NOMO-1 treated with dmso at 0.1 percent for 144 hours (cell line): ENCODE data around the gene NOP9.
"Not testable (repeated sequence)": the region's sequence is repeated elsewhere in the genome, so short reads cannot be mapped to it uniquely, and the experiment has no call there.

Source experiments
- DNase-seq: peaks from one replicate; lab custom pipeline; 2025; ENCODE audit not compliant: unreplicated experiment; lab: John Stamatoyannopoulos, UW

Gene NOP9

DNA sequence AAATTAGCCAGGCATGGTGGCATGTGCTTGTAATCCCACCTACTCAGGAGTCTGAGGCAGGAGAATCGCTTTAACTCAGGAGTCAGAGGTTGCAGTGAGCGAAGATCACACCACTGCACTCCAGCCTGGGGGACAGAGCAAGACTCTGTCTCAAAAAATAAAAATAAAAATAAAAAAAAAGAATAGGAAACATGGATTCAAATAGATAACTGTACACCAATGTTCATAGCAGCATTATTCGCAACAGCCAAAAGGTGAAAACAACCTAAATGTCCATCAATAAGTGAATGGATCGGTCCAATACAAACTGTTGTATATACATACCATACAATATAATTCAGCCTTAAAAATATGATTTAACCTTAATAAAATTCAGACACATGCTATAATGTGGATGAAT lies 43.2 kb downstream of the NOP9 start:
- no peak for DNase-seq

DNA sequence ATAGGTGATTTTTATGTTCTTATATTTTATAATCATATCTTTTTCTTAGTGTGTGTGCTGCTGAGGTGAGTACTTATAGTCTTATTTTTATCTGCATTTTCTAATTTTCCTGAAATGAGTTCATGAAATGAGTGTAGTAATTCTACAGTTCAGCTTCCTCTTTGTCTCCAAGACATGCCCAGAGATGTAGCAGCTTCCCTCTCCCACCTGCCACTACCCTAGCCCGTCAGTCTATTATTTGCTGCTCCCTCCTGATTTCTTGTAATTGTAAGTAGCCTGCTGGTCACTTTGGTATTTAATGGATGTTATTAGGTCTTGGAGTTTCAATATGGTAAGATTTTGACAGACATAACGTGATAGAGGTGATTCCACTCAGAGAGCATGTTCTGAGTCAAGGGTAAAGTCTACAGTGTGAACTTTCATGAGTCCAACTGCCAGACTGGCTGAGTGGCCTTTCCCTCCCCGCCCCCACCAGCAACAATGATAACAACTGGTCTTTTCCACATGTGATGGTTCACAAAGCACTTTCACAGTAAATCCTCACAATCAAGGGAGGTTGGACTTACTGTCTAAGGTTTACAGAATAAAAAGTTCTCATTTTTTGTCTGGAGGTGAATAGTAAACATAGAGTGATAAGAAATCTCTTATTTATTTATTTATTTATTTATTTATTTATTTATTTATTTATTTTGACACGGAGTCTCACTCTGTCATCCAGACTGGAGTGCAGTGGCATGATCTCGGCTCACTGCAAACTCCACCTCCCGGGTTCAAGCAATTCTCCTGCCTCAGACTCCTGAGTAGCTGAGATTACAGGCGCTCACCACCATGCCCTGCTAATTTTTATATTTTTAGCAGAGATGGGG lies 44.4 kb downstream of the NOP9 start:
- DNase-seq = no peak

DNA sequence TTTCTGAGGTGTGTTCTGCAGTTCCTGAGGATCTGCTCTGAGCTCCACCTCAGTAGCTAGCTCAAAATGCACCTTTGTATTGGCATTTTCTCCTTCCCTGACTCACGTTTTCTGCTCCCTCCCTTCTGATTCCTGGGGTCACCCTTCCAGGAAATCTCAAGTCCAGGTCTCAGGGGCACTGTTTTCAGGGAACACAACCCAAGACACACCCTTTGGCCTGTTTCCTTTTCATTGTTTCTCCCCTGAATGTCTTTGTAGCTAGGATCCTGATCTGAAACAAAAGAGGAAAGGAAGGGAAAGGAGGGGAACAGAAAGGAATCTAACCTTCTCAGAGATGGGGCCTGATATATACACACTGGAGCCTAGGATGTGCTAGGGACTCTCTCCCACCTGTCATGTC lies 47.5 kb downstream of the NOP9 start:
- no peak for DNase-seq

DNA sequence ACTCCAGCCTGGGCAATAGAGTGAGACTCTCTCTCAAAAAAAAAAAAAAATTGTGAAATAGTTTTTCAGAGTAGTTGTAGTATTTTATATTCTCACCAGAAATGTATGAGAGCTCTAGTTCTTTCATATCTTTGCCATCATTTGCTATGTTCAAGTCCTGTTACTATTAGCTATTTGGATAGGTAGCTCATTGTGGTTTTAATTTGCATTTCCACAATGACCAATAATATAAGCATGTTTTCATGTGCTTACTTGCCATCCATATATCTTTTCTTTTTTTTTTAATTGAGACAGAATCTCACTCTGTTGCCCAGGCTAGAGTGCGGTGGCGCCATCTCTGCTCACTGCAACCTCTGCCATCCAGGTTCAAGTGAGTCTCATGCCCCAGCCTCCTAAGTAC lies 48.5 kb downstream of the NOP9 start:
- DNase-seq = no peak

DNA sequence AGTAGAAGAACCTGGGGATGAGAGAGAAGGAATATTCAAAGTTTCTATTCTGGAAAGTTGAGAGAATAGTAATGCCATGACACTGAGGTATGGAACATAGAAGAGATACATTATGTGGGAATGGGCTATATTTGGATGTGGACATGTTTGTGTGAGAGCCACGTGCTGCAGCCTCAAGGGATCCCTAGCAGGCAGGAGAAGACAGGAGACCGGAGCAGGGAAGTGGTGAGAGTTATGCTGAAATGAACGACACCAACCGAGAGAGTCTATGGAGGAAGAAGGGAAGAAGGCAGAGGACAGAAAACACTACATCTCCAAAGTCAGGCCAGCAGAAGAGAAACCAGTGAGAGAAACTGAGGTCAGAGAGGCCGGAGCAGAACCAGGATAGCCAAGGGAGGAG lies 50.1 kb downstream of the NOP9 start:
- DNase-seq = no peak

DNA sequence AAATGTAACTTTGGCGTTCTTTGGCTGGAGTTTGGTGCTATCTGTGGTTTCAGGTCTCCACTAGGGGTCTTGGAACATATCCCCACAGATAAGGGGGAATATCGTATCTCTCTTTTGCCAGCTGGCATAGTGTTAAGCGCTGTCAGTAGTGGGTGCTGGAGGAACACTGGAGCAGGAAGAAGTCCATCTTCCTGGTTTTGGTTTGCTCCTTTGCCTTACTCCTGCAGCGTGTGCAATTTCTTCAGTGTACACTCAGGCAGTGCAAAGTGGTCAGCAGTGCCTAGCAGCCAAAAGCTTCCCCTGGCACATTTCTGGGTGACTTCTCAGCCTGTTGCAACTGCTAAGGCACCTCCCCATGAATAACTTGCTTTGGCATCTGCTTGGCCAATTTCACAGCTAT lies 51.9 kb downstream of the NOP9 start:
- no peak for DNase-seq

DNA sequence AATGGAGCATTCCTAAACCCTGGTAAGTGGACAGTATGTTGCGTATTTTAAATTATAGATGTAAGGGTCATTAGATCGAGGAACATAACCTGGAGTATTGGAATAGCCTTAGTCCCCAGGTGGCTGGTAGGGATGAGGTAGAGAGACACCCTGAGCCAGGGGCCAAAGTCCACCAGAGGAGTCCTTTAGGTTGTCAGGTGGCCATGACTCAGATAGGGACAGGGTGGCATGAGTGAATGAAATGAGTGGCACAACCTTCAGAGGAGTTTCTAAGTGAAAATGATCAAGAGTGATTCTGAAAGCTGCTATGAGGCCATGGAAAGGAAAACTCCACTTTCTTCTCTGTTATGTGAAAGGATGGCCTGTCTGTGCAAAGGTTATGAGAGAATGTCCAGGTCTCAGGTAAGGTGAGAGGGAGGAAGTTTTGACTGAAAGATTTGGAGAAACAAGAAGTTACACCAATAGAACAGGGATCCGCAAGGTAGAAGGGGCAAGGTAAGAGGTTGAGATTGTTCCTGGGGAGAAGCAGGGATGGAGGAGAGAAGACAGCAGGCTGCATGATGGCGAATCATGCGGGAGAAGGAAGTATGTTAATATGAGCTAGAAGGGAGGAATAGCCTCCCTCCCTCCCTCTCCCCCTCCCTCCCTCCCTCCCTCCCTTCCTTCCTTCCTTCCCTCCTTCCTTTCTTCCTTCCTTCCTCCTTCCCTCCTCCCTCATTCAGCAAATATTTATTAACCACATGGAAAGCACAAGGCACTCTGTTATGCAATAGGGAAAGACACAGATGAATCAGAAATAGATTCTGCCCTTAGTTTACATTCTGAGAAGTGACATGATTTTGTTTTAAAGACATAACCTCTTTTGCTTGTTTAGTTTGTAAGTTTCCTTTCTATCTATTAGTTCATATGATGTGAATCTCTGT lies 54.2 kb downstream of the NOP9 start:
- no peak for DNase-seq

DNA sequence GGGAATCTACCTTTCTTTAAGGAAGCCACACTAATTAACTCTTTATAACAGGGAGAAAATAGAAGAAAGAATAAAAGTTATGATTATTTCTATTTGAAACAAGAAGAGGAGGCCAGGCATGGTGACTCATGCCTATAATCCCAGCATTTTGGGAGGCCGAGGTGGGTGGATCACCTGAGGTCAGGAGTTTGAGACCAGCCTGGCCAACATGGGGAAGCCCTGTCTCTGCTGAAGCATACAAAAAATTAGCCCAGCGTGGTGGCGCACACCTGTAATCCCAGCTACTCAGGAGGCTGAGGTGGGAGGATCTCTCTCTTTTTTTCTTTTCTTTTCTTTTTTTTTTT lies 54.8 kb downstream of the NOP9 start:
- not testable (repeated sequence) for DNase-seq

DNA sequence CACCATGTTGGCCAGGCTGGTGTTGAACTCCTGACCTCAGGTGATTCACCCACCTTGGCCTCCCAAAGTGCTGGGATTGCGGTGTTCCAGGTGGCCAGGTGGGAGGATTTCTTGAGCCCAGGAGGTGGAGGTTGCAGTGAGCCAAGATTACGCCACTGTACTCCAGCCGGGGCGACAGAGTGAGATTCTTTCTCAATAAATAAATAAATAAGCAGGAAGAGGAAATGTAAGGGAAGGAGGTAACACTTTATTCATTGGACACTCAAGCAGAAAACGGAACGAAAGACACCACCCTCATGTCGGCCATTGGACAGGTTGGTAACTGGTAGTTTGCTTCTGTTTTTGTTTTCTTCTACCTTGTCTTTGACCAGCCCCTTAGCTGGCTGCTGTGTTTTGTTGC lies 55.4 kb downstream of the NOP9 start:
- DNase-seq = no peak

DNA sequence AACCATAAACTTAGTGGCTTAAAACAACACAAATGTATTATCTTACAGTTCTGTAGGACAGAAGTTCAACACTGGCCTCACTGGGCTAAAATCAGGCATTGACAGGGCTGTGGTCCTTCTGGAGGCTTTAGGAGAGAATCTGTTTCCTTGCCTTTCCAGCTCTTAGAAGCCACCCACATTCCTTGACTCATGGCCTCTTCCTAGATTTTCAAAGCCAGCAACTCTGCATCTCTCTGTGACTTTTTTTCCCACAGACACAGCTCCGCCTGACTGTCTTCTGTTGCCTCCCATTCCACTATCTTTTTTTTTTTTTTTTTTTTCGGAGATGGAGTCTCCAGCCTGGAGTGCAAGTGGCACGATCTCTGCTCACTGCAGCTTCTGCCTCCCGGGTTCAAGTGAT lies 56.6 kb downstream of the NOP9 start:
- no peak for DNase-seq
